LNCaP clone FGC (cell line): Measurements from ENCODE around the gene ECPAS.
A peak's percentile ranks its signal among the peaks of the same experiment; 100 is the strongest.
"Not testable (repeated sequence)": the region's sequence is repeated elsewhere in the genome, so short reads cannot be mapped to it uniquely, and the experiment has no call there.

Experiments
- DNase-seq: peaks from one replicate; pipeline ENCODE4 v3.0.0-alpha.2; 2011; ENCODE audit warnings: low read depth
- H3K4me3 ChIP-seq: 2 replicates; pipeline ENCODE4 v1.5.1; 2011; ENCODE audit warnings: mild to moderate bottlenecking, low read depth, low read length, control low read depth
- TF ChIP-seq, protein P1 (sequence below): IDR thresholded peaks from 2 replicates; pipeline ENCODE4 v1.5.1; 2012; ENCODE audit warnings: mild to moderate bottlenecking; ENCODE audit not compliant: control insufficient read depth, insufficient read depth; ENCODE audit errors: extremely low read depth

Gene ECPAS

GRCh38 chr9:111407813-111408212, 76.4 kb downstream of the ECPAS start:
- no peak for DNase-seq
- no peak overlapping the region for H3K4me3 ChIP-seq
- TF ChIP-seq, protein P1, sequence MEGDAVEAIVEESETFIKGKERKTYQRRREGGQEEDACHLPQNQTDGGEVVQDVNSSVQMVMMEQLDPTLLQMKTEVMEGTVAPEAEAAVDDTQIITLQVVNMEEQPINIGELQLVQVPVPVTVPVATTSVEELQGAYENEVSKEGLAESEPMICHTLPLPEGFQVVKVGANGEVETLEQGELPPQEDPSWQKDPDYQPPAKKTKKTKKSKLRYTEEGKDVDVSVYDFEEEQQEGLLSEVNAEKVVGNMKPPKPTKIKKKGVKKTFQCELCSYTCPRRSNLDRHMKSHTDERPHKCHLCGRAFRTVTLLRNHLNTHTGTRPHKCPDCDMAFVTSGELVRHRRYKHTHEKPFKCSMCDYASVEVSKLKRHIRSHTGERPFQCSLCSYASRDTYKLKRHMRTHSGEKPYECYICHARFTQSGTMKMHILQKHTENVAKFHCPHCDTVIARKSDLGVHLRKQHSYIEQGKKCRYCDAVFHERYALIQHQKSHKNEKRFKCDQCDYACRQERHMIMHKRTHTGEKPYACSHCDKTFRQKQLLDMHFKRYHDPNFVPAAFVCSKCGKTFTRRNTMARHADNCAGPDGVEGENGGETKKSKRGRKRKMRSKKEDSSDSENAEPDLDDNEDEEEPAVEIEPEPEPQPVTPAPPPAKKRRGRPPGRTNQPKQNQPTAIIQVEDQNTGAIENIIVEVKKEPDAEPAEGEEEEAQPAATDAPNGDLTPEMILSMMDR, result no peak

- no peak overlapping the region for H3K4me3 ChIP-seq
- DNase-seq, result no peak
- TF ChIP-seq, protein P1, result no peak
These were observed 78.5 kb downstream of the ECPAS start for GRCh38 chr9:111405701-111406100.

DNA sequence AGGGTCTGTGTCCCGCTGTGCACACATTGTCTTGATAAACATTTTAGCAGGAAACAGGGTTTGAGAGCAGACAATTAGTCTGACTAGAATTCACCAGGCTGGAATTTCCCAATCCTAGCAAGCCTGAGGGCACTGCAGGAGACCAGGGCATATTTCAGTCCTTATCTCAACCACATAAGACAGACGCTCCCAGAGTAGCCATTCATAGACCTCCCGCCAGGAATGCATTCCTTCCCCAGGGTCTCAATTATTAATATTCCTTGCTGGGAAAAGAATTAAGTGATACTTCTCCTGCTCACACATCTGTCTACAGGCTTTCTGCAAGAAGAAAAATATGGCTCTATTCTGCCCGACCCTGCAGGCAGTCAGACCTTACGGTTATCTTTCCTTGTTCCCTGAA, 82.7 kb downstream of the ECPAS start:
- not testable (repeated sequence) for DNase-seq, H3K4me3 ChIP-seq

DNA sequence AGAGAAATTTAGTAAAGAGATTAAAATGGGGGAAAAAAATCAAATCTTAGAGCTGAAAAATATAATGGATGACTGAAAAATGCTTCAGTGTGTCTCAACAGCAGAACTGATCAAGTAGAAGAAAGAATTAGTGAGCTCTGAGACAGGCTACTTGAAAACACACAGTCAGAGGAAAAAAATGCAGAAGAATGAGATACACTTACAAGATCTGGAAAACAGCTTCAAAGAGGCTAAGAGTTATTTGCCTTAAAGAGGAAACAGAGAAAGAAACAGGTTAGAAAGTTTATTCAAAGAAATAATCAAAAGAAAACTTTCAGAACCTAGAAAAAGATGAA, 83.7 kb downstream of the ECPAS start:
- TF ChIP-seq, protein P1, result no peak
- no peak for DNase-seq
- H3K4me3 ChIP-seq, result no peak overlapping the region

GRCh38 chr9:111399772-111400563, 84.2 kb downstream of the ECPAS start:
- DNase-seq, result peak; percentile 14
- no peak overlapping the region for H3K4me3 ChIP-seq
- TF ChIP-seq, protein P1, result peak; percentile 78

DNA sequence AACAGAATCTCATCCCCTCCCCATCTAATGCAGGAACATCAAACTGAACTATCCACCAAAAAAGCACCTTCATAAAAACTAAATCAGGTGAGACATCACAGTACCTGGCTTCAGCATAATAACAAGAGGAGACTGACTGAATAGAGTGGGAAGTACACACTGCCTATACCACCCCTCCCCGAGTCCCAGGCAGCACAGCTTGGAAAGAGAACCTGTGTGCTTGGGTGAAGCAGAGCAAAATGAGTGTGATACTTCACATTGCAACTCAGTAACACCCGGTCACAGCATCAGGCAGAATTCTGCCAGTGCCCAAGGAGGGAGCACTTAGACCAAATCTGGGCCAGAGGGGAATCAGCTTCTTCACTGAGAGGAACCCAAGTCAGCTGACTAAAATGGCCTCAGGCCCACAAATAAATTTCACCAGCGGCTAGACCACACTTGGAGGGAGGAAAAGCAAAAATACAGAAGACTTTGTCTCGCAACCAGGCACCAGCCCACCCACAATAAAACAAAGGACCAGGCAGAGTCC, 84.9 kb downstream of the ECPAS start:
- TF ChIP-seq, protein P1, result no peak
- DNase-seq, result no peak
- H3K4me3 ChIP-seq, result no peak overlapping the region

GRCh38 chr9:111393971-111394370, 90.2 kb downstream of the ECPAS start:
- no peak overlapping the region for H3K4me3 ChIP-seq
- TF ChIP-seq, protein P1, result no peak

More at GRCh38 chr9:111393971-111394370, 90.2 kb downstream of the ECPAS start:
- DNase-seq, result no peak
